ENCODE results near the gene NDUFV1. TPM values are rescaled to one million over a fixed set of nuclear protein-coding genes. Genes with fewer than 3 reads are reported as not detected.

Gene NDUFV1
- total RNA-seq, 6 experiments from 2014 or later, result 151 to 214 (median 163) TPM

DNA sequence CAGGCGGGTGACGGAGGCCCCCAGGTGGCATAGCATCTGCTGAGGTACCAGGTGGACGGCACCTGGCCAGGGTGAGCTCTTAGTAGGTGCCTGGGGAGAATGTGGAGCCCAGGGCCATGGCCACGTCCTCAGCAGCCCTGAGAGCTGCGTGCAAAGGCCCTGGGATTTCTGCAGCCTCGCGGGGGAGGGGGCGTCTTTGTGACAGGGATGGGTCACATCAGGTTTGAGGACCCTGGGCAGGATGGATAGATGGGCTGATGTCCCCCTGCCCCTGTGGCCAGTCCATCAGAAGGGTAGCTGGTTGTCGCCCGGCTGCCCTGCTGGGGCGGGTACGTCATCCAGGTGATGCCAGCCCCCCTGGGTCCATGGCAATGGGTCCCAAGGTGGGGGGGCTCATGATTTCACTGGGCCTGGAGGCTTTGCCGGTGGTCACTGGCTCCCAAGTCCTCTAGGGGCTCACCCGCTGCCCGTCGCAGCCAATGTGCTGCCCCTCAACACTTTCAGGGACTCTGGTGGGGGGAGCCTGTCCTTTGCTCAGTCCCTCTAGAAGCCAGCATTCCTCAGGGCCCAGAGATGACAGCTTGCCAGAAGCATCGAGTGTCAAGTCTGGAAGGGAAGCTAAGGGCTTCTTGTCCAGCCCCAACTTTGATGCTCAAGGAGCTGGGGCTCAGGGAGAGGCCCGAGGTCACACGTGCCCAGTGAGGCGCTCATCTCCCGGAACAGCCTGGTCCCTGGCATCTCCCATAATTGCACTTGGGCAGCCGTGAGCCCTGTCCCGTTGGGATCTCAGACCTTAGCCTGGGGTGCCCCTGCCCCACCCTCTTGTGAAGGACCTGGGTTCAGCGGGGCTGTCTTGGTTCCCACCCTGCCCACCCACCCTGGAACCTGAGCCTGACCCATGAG lies 32.0 kb downstream of the NDUFV1 start:
- Histone ChIP-seq H3K4me3 (no peak overlapping the region), H3K27me3 (no peaks in the 10 kb centered on the region), H3K36me3 (no peaks in the 10 kb centered on the region), H3K4me1 (peaks cover 0 to 4% (median 0%) of the 10 kb centered on the region in 4 donors), H3K27ac (no peak overlapping the region), H3K9me3 (no peaks in the 10 kb centered on the region)
- intact Hi-C loops (cut with DNase I), result no loop called here
- no peak for TF ChIP-seq POLR2A (IDR thresholded peaks at IDR 0.05)
- TF ChIP-seq, protein P1, sequence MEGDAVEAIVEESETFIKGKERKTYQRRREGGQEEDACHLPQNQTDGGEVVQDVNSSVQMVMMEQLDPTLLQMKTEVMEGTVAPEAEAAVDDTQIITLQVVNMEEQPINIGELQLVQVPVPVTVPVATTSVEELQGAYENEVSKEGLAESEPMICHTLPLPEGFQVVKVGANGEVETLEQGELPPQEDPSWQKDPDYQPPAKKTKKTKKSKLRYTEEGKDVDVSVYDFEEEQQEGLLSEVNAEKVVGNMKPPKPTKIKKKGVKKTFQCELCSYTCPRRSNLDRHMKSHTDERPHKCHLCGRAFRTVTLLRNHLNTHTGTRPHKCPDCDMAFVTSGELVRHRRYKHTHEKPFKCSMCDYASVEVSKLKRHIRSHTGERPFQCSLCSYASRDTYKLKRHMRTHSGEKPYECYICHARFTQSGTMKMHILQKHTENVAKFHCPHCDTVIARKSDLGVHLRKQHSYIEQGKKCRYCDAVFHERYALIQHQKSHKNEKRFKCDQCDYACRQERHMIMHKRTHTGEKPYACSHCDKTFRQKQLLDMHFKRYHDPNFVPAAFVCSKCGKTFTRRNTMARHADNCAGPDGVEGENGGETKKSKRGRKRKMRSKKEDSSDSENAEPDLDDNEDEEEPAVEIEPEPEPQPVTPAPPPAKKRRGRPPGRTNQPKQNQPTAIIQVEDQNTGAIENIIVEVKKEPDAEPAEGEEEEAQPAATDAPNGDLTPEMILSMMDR (IDR thresholded peaks at IDR 0.05), result no peak
- ATAC-seq (no peak), DNase-seq (no peak)
- WGBS (ENCODE audit: insufficient coverage, low coverage, low lambda C conversion rate, missing lambda C conversion rate), result 95% methylated on average over 3 of the region's 24 CpGs

DNA sequence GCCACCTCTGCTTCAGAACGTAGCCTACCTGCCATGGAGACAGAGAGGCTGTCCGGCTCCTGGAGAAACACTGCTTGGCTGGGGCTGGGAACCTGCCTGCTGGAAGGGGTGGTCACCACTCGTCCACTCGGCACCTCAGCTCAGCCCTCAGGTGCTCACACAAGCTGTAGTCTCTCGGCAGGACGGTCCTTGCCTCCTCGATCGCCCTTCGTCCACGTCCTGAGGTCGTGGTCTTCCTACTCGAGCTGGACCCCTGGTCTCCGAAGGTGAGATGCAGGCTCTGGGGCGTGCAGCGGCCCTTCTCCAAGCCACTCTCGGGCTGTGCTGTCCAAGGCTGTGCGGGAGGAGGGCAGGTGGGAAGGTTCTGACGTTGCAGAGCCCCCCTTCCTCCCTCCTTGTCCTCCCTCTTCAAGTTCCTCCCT lies 32.7 kb downstream of the NDUFV1 start, which contains the start of gene TBX10:
Gene TBX10, minus strand, starts transcription at position 326 of the 422 bp plus-strand sequence. Its CDS starts 291 bp downstream, at position 35.
- intact Hi-C loops (cut with DNase I), result no loop called here
- Histone ChIP-seq H3K9me3 (no peaks in the 10 kb centered on the region), H3K36me3 (no peaks in the 10 kb centered on the region), H3K4me3 (no peak within 1 kb of the TSS), H3K27ac (no peak within 1 kb of the TSS), H3K4me1 (peaks cover 0 to 4% (median 0%) of the 10 kb centered on the region in 4 donors), H3K27me3 (no peaks in the 10 kb centered on the region)
- TF ChIP-seq, protein P1 (IDR thresholded peaks at IDR 0.05), result no peak
- no peak for TF ChIP-seq POLR2A (IDR thresholded peaks at IDR 0.05)
- ATAC-seq (no peak), DNase-seq (peak in 1 of 3 donors; percentile 17)
- no CpG with 5 or more reads among the region's 18 CpGs for WGBS (ENCODE audit: insufficient coverage, low coverage, low lambda C conversion rate, missing lambda C conversion rate)

DNA sequence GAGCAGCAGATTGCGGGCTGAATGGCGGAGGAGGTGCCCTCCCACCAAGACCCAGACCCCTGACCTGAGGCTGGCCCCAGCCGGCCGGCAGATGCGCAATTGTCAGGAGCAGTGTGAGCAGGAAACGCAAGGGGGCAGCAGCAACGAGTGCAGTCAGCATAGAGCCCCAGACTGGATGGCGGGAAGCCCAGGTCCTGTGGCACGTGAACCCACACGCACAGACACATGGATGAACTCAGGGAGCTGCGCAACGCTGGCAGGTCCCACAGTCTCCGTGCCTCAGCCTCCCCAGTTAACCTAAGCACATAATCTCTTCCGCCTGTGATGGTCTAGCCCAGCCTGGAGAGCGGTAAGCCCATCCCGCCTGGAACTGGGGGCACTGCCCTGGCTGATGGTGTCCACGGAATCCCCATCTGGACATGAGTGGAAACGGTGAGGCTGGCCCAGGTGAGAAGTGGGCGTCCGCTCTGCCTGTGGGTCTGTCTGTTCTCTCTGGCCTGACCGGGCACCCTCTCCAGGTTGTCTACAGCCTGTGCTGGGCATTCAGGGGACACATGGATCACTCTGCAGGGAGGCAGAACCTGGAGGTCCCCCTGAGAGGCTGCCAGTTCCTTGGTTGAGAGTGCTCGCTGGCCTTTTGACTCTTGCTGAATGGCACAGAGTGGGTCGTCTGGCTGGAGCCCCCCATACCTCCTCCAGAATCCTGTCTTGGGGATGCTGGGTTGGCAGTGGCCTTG lies 33.5 kb downstream of the NDUFV1 start:
- DNase-seq, result peak; percentile 78 to 90 (median 88)
- 3% methylated on average over 6 of the region's 23 CpGs for WGBS (ENCODE audit: insufficient coverage, low coverage, low lambda C conversion rate, missing lambda C conversion rate)
- H3K9me3 ChIP-seq, result no peaks in the 10 kb centered on the region
- no peak overlapping the region for H3K27ac ChIP-seq
- peaks cover 0 to 4% (median 0%) of the 10 kb centered on the region in 4 donors for H3K4me1 ChIP-seq
- no peak overlapping the region for H3K4me3 ChIP-seq
- TF ChIP-seq, protein P1 (IDR thresholded peaks at IDR 0.05), result peak; percentile 65 to 80 (median 72)
- TF ChIP-seq POLR2A (IDR thresholded peaks at IDR 0.05), result no peak
- peak; percentile 88 to 96 (median 90) for ATAC-seq
- no peaks in the 10 kb centered on the region for H3K36me3 ChIP-seq
- intact Hi-C loops (cut with DNase I), result no loop called here
- no peaks in the 10 kb centered on the region for H3K27me3 ChIP-seq

DNA sequence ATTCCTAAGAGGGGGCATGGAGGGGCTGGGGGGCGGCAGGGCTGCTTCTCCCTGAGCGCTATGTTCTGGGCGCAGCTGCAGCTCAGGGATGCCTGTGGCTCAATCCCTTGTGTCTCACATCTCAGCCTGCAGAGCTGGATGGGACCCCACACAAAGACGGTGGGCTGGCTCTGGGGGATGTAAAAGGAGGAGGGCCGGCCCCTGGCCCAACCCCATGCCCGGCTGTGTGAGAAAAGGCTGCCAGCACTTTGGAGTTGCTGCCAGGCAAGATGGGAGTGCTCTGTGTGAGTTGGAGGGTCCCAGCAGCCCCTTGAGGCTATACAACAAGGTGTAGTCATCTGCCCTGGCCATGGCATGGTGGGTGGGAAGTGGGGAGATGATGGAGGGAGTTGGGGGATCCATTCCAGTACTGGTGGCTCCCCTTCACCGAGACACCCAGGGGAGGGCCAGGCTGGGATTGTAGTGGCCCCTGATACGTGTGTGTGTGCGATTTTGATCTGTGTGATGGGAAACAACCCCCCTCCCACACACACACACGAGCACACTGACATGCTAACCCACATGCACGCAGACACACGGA lies 34.1 kb downstream of the NDUFV1 start:
- DNase-seq (no peak), ATAC-seq (no peak)
- Histone ChIP-seq H3K4me3 (no peak overlapping the region), H3K9me3 (no peaks in the 10 kb centered on the region), H3K27me3 (no peaks in the 10 kb centered on the region), H3K36me3 (no peaks in the 10 kb centered on the region), H3K4me1 (peaks cover 0 to 4% (median 0%) of the 10 kb centered on the region in 4 donors), H3K27ac (no peak overlapping the region)
- 90% methylated on average over 2 of the region's 12 CpGs for WGBS (ENCODE audit: insufficient coverage, low coverage, low lambda C conversion rate, missing lambda C conversion rate)
- intact Hi-C loops (cut with DNase I), result no loop called here
- TF ChIP-seq, protein P1 (IDR thresholded peaks at IDR 0.05), result no peak
- no peak for TF ChIP-seq POLR2A (IDR thresholded peaks at IDR 0.05)

Data from right lobe of liver (tissue), 6 donors.